Stimulated activated CD4-positive, alpha-beta T cell treated with anti-CD3 and anti-CD28 coated beads, Interleukin-12 subunit alpha, Interleukin-12 subunit beta, amount 100 ng/mL, for 4 hours (primary cell): ENCODE data around the gene NOTCH1.

Experiments
- DNase-seq: peaks from one replicate; pipeline ENCODE4 v3.0.0-alpha.2; 2020

The NOTCH1 gene

DNA sequence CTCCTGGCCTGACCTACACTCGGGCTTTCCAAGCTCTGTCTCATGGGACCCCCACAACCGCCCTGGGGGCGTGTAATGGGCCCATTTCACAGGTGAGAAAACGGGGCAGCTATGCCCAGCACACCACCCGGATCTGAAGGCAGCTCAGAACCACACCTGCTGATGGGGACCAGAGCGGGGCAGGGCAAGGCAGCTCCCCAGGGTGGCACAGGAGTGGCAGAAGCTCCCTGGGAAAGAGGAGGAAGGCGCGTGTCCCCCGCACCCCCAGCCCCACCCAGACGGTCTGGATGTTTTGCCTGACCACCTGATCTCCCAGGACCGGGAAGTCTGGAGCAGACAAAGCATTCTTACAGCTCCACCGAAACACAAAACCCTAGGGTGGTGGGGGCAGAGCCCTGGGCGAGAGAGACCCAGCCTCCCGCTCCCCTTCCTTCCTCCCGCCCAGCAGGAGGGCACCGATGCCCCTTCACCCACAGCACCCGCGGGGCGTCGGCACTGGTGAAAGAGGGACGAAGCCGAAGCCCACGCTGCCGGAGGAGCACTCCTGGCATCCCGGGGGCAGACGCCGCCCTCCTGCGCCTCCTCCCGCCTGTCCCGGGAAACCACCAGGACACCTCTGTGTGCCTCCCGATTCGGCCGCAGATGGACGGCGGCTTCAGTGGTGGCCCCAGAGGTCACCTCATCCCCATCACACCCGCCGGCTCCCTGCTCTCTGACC lies 14.5 kb downstream of the NOTCH1 start:
- DNase-seq: no peak

DNA sequence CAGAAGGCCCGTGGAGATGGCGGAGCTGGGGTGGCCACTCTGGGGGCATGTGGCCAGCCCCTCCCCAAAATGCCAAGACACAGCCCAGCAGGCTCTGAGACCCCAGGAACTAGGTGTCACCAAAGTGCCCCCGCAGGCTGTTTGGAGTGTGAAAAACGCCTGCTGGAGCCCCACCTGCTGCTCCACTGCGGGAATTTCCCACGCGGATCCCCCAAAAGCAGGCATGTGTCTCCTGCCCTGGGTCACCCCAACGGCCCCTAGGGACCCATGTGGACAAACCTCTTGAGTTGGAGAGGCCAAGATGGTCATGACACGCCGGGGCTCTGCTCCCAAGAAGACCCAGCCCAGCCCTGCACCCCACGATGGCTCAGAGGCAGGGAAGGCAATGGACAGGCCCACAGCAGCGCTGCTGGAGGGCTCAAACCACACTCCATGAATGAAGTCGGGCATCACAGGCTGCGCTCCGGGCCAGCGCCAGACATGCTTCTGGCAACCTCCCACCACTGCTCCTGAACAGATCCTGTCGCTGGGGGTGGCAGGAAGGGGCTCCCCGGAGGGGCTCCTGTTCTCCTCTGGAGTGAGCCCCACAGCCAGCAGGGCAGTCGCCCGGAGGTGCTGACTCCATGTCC lies 15.3 kb downstream of the NOTCH1 start:
- DNase-seq: no peak

DNA sequence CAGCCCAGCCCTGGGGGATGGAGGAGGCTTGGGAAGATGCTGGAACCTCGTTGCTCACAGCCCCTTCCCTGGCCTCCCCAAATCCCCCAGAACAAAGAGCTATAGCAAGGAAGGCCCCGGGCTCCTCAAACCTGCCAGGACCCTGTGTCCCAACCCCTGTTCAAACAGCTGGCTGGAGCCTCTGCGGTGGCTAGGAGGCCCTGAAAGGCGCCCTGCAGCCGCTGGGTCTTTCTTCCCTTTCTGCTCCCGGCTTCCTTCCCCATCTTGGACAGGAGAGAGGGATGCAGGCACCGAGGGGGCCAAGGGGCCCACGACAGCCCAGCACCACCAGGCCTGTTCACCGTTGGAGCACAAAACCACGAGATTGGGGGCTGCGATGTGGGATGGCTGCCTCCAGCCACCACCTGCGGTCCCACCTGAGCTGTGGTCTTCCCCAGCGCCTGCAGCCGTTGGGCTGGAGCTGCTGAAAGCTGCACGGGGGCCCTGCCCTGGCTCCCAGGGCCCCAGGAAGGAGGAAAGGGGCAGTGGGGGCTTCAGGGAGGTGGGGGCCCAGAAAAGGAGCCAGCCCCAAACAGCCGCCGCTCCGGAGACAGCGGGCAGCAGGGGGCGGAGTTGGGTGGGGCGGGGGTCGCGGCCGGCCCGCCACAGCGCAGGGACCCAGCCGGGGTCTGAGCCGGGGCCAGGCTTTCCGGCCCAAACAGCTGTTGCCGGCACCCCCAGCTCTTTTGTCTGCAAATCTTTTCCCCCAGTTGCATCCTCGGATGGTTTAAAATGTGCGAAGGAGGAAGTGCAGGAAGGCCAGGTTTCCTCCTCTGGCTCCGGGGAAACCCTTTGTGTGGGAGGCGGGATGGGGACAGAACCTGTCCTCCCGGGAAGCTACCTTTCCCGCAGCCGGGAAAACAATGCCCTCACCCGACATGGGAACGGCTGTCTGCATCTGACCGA lies 16.1 kb downstream of the NOTCH1 start:
- no peak for DNase-seq

DNA sequence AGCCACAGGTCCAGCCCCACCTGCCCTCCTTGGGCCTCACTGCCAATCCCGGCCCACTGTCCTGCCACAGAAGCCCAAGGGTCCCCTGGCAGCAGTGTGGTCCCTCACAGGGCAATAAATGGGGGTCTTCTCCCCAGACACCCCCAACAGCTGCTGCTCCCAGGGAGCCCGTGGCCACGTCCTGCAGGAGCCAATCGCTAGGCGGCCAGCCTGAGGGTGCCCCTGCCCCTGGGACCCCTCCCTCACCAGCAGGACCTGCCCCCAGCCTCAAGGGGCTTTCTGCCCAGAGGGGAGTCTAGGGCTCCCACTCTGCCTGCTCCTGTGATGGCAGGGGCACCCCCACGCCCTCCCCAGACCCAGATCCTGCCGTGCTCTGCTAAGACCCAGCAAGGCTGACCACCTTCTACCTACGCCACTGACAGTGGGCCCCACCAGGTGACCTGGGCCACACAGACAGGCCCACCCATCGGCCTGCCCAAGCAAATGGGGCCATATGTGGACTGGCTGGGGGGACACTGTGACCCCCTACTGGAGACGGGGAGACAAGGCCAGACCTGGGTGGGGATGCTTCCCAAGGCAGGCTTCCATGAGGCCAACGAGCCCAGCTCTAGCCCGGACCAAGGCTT lies 17.0 kb downstream of the NOTCH1 start:
- DNase-seq: no peak

DNA sequence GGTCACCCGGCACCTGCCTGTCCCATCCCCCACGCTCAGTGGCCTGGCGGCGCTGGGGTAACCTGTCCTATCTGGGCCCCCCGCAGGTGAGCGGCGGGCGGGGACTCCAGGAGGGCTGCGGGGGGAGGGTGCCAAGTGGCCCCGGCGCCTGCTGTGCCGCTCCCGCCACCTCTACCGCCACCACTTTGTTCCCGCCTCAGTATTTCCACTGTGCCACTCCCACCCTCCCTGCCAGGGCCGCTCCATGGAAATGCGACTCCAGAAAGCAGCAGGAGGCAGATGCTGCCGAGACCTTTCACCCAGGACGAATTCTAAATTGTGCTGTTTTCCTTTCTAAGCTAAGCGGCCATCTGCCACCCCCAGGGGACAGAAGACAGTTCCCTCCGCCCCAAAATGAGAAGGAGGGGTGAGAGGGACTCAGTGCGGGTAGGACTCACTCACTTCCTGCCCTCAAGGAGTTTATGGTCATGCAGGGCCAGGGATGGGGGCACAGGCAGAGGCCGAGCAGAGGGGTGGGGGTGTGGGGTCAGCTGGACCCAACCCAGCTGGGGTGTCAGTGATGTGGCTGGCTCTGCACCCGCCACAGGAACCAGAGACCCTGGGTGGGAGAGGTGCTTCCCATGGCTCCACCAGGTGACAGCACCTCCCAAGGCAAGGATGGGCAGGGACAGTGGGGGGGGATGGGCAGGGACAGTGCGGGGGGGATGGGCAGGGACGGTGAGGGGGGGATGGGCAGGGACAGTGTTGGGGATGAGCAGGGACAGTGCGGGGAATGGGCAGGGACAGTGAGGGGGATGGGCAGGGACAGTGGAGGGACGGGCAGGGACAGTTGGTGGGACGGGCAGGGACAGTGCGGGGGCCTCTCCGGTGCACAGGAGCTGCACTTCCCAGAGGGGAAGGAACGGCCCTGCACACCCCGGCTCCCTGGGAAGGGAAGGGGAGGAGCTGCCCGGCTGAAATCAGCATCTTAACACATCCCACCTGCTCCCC lies 17.8 kb downstream of the NOTCH1 start:
- no peak for DNase-seq

DNA sequence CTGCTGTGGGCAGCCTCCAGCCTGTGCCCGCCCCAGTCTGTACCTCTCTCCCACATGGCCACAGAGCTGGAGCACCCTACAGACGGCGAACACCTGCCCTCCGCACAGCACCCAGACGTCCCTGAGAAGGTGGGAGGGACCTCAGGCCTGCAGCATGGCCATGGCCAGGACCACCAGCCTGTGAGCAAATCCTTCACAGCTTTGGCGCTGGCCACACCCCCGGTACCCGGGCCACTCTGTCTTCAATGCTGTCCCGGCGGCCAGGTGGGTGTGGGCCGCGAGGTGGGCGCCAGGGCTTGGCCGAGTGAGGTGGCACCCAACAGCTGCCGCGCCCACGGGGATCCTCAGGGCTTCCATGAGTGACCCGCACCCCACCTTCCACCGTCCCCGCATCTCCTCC lies 18.7 kb downstream of the NOTCH1 start:
- DNase-seq: no peak

DNA sequence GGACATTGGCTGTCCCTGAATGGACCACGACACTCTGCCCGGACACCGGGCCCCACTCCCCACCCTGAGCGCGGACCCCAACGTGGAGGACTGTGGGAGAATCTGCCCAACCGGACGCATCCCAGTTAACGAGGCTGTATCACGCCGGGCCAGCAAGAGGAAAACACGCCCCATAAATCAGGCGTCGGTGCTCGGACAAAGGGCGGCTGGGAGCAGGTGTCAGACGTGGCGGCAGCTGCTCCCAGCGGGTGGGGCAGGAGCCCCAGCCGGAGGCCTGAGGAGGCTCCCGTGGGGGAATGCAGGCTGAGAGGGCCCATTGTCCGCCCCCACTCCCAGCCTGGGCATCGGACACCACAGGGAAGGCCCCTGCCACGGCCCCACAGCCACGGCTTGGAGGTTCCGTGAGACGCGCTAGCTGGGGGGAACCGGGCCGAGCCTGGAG lies 19.2 kb downstream of the NOTCH1 start:
- DNase-seq: no peak

DNA sequence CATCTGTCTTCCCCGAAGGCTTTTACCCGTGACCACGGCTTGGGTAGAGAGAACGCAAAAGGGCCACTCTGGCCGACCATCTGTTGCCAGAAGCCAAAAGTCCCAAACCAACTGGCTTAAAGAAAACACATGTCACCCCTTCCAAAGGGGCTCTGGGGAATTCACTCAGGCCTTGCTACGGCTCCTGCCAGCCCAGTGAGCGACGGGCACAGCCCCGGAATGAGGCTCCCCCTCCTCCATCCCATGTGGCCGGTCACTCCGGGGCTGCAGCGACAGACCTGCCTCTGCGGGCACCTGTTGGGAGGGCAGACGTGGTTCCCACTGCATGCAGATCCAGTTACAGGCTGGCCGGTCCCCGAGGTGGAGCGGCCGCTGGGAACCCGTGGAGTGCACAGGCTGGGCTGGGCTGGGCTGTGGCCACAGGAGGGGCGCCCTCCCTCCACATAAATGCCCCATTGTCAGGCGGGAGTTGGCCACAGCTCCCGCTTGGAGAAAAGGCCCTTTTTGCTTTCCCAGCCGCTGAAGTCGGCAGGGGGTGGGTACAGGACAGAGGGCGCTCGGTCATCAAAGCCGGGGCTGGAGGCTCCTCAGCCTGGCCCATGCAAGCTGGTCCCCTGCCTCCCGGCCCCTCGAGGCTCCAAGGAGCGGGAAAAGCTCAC lies 19.9 kb downstream of the NOTCH1 start:
- no peak for DNase-seq

DNA sequence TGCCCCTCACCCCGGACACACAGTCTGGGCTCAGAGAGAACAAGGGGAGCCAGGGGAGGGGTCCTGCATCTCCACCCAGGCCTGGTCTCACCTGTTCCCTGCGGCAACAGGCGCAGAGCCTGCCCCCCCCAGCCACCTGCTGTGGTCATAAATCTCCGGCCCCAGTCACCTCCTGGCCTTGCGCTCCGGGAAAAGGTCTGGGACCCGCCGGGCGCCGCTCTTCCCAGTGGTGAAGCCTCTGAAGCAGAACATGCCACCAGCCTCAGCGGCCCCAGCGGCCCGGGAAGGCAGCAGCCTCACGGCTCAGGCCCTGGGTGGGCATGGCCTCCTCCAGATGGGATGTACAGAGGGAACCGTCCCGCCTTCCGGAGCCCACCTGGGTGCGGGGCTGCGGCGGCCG lies 20.6 kb downstream of the NOTCH1 start:
- no peak for DNase-seq

DNA sequence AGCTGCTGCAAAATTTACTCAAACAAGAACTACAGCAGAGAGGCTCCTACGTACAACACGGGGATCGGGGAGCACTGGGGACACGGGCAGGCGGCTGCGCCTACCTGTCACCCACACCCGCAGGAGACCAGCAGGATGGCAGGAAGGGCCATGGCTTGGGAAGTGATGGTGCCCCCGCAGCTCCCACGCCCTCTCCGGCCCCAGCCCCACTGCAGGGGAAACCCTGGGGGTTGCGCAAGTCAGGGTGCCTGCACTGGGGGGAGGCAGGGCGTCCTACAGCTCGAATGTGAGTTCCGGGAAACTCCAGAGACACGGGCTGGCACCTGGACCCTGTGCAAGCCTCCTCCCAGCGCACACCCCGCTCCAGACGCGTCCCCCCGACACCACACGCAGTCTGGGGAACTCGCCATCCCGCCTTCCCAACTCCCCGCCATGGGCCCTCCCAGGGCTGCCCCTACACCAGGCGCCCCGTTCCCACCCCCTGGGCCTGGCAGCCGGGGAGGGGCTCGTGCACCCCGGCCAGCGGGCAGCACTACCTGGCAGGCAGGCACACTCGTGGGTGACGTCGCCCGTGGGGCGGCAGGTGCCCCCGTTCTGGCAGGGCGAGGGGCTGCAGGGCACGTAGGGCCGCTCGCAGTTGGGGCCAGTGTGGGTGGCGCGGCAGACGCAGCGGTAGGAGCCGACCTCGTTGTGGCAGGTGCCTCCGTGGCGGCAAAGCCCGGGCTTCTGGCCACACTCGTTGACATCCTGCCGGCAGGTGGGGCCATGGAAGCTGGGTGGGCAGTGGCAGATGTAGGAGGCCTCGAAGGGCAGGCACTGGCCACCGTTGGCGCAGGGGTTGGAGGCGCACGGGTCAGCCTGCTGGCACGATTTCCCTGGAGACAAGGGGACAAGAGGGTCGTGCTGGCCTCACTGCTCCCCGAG lies 23.3 kb downstream of the NOTCH1 start:
- DNase-seq: no peak

DNA sequence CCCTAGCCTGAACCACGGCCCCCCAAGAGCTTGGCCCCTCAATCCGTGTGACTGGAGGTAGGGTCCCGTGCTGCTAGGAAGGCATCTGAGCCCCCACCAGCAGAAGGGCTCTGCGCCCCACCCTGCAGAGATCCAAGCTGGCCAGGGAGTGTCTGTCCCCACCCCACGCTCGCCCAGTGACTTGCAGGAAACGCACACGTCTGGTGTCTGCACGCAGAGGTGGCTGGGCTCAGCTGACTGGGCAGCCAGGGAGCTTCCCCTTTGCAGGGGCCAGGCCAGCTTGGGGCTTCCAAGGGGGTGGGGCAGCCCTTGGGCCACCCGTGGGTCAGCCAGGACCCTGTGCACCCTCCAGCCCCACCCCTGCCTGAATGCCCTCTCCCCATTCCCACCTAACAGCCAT lies 24.3 kb downstream of the NOTCH1 start:
- DNase-seq: no peak

DNA sequence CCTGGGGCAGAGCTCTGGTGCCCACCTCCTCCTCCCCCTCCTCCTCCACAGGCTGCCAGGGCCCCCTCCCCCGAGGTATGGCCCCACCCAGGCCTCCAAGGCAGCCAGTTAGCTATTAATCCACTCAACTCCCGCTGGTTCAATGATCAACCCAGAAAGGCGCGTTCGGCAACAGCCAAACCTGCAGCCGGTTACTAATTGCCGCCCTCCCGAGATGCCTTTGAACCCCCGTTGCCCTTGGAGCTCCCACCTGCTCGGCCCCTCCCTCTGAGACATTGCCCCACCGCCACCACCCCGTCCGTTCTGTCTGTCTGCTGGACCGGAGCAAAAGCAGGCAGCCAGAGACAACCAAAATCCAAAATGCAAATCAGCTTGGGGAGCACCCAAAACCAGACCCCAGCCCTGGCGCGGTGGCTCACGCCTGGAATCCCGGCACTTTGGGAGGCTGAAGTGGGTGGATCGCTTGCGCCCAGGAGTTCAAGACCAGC lies 25.8 kb downstream of the NOTCH1 start:
- no peak for DNase-seq

DNA sequence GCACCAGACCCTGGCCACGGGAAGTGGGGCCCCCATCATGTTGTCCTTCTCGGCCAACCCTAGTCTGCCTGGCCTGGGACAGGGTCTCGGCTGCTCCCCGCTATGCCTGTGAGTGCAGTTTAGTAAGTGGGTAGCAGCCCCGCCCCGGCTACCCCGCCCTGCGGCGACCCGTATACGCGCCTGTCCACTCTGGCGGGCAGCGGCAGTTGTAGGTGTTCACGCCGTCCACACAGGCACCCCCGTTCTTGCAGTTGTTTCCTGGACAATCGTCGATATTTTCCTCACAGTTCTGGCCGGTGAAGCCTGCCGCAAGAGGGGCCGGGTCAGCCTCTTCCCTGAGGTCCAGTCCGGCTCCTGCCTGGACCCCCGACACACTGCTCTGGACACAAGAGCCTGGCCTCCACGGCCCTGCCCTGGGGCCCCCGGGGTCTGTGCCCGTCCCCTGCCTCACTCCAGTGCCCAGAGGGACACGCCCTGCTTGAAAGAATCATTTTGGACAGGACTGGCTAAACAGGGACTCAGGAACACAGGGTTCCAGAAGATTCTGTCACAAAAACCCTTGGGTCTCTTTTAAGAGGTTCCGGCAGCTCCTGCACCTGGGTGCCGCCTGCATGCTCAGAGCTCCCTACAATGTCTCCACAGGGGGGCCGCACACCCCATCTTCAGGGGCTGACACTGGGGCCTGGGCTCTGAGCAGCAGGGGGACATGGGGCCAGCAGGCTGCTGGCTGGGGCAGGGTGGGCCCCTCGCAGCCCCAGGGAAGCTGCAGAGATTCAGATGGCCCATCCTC lies 26.4 kb downstream of the NOTCH1 start:
- DNase-seq: no peak

DNA sequence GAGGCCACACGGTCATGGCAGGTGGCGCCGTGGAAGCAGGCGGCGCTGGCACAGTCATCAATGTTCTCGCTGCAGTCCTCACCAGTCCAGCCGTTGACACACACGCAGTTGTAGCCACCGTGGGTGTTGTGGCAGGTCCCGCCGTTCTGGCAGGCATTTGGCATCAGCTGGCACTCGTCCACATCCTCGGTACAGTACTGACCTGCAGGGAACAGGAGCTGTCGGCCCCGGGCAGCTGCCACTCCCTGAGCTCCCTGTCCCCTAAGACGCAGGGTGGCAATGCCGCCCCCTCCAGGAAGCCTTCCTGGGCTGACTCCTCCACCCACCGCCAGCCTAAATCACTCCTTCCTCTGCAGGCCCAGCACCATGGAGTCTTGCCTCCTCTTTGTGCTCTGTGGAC lies 27.2 kb downstream of the NOTCH1 start:
- DNase-seq: no peak

DNA sequence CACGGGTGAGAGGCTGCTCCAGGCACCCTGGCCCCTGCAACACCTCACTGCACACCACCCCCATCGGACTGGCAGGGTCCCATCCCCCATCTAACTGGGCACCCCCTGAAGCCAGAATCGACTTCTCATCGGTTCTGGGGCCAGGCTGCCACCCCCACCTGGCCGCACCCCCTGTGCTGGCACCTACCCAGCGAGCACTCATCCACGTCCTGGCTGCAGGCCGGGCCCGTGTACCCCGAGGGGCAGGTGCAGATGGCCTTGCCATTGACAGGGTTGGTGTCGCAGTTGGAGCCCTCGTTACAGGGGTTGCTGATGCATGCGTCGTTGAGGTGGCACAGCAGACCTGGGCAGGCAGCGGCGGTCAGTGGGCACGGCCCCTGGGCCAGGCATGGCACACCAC lies 27.9 kb downstream of the NOTCH1 start:
- DNase-seq: no peak

DNA sequence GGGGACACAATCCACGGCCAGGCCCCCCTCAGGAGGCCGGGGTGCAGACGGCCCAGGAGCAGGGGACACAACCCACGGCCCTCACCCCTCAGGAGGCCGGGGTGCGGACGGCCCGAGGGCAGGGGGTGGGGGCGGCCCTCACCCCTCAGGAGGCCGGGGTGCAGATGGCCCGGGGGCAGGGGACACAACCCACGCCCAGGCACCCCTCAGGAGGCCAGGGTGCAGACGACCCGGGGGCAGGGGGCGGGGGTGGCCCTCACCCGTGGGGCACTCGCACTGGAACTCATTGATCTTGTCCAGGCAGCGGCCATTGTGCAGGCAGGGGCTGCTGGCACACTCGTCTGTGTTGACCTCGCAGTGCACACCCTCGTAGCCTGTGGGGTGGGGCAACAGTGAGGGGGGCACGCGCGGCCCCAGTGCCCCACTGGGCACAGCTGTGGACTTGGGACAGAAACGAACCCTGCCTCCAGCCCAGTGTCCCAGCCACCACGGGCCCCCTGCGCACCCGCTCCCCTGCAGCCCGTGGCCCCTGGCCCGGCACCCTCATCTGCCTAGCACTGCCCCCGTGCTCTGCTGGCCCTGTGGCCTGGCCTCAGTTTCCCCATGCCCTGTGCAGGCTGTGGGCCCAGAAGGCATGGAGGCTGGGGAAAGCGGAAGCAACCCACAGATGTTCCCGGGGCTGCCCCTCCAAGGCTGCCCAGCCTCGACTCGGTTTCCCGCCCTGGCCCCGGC lies 28.7 kb downstream of the NOTCH1 start:
- no peak for DNase-seq

DNA sequence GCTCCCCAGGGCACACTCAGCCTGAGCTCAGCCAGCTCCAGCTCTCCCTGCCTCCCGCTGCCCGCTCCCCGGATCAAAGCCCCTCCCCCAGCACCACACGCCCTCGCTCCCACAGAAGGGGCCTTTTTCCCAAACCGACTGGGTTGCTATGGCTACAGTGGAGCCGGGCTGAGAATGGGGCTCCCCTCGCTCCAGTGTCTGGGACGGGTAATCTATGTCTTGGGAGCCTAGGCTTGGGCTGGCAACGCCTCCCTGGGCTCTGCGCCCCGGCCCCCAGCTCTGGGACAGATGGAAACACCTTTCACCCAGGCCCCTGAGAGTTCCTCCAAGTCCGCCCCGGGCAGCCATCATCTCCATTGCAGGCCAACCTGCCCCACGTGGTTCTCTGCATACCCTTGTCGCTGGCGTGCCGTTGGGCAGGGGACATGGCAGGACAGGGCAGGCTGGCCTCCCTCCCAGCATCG lies 29.6 kb downstream of the NOTCH1 start:
- DNase-seq: no peak

DNA sequence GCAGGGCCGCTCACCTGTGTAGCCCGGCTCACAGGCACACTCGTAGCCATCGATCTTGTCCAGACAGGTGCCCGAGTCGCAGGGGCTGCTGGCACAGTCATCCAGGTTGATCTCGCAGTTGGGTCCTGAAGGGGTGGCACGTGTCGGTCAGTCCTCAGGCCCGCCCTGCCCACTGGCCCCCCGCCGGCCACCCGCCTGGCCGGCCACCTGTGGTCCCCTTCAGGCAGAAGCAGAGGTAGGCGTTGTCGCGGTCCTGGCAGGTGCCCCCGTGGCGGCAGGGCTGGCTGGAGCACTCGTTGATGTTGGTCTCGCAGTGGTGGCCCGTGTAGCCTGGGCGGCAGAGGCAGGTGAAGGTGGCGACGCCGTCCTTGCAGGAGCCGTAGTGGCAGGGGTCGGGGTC lies 30.6 kb downstream of the NOTCH1 start:
- no peak for DNase-seq
